HepG2 (cell line): ENCODE measurements around the gene TMEM107. TPM values are rescaled to one million over a fixed set of nuclear protein-coding genes. Genes with fewer than 3 reads are reported as not detected.

ENCODE experiments used
- ATF6 ChIP-seq: sonication (generic); formaldehyde crosslinking; conservative IDR thresholded peaks from 2 replicates; pipeline ENCODE4 v1.4.0; 2020; ENCODE audit warnings: missing genetic modification reagents
- CHCHD3 ChIP-seq: sonication (generic); formaldehyde crosslinking; IDR thresholded peaks from 2 replicates; pipeline ENCODE4 v1.8.0; 2022; ENCODE audit warnings: mild to moderate bottlenecking, missing genetic modification reagents, moderate library complexity
- E2F2 ChIP-seq: sonication (generic); formaldehyde crosslinking; IDR thresholded peaks from 2 replicates; pipeline ENCODE4 v1.4.0; 2020; ENCODE audit warnings: missing genetic modification reagents, borderline replicate concordance
- FOXO1 ChIP-seq: sonication (generic); formaldehyde crosslinking; IDR thresholded peaks from 2 replicates; pipeline ENCODE4 v1.4.0; 2020; ENCODE audit warnings: missing genetic modification reagents
- HOXA7 ChIP-seq: sonication (generic); formaldehyde crosslinking; IDR thresholded peaks from 2 replicates; pipeline ENCODE4 v1.8.1; 2022; ENCODE audit warnings: mild to moderate bottlenecking, missing genetic modification reagents, moderate library complexity
- MLX ChIP-seq: IDR thresholded peaks from 2 replicates; pipeline ENCODE4 v1.6.1; 2016
- NFKB2 ChIP-seq: sonication (generic); formaldehyde crosslinking; IDR thresholded peaks from 2 replicates; pipeline ENCODE4 v1.4.0; 2020; ENCODE audit warnings: missing genetic modification reagents, borderline replicate concordance
- NFRKB ChIP-seq: fragments of 450-650 bp; IDR thresholded peaks from 2 replicates; pipeline ENCODE4 v1.6.1; 2017
- PRPF4 ChIP-seq: fragments of 200-400 bp; formaldehyde crosslinking; IDR thresholded peaks from 2 replicates; pipeline ENCODE4 v1.6.1; 2016; ENCODE audit warnings: low read length, low read depth; ENCODE audit not compliant: poor library complexity, severe bottlenecking
- RFXANK ChIP-seq: IDR thresholded peaks from 2 replicates; pipeline ENCODE4 v1.6.1; 2016
- SCMH1 ChIP-seq: sonication (generic); formaldehyde crosslinking; IDR thresholded peaks from 2 replicates; pipeline ENCODE4 v1.9.0; 2021; ENCODE audit warnings: missing genetic modification reagents, mild to moderate bottlenecking, borderline replicate concordance
- SIX1 ChIP-seq: sonication (generic); formaldehyde crosslinking; IDR thresholded peaks from 2 replicates; pipeline ENCODE4 v1.4.0; 2020; ENCODE audit warnings: missing genetic modification reagents, borderline replicate concordance
- SMAD9 ChIP-seq: sonication (generic); formaldehyde crosslinking; IDR thresholded peaks from 2 replicates; pipeline ENCODE4 v1.5.1; 2020; ENCODE audit warnings: mild to moderate bottlenecking, missing genetic modification reagents
- SOX13 ChIP-seq, 3 experiments: fragments of 450-650 bp in 1 of 3; sonication (generic) in 1 of 3; formaldehyde crosslinking in 1 of 3; IDR thresholded peaks in 2 of 3; conservative IDR thresholded peaks in 1 of 3; 2 replicates each; pipeline versions ENCODE4 v1.5.0 to v1.6.1; 2016 to 2020; ENCODE audit warnings: antibody characterized with exemption in 1 of 3, mild to moderate bottlenecking in 1 of 3, missing compliant biosample characterization in 1 of 3, missing genetic modification reagents in 1 of 3, moderate library complexity in 1 of 3
- TFE3 ChIP-seq: IDR thresholded peaks from 2 replicates; pipeline ENCODE4 v1.6.1; 2016
- ZNF180 ChIP-seq: sonication (generic); formaldehyde crosslinking; IDR thresholded peaks from 2 replicates; pipeline ENCODE4 v1.4.0; 2020; ENCODE audit warnings: low read depth, missing genetic modification reagents, borderline replicate concordance
- ZNF33A ChIP-seq: sonication (generic); formaldehyde crosslinking; IDR thresholded peaks from 2 replicates; pipeline ENCODE4 v1.5.1; 2020; ENCODE audit warnings: missing genetic modification reagents, mild to moderate bottlenecking, moderate library complexity, borderline replicate concordance
- ZNF589 ChIP-seq: sonication (generic); formaldehyde crosslinking; conservative IDR thresholded peaks from 2 replicates; pipeline ENCODE4 v1.8.0; 2022; ENCODE audit warnings: mild to moderate bottlenecking, moderate library complexity, missing genetic modification reagents
- ZNF607 ChIP-seq: sonication (generic); formaldehyde crosslinking; IDR thresholded peaks from 2 replicates; pipeline ENCODE4 v1.5.1; 2020; ENCODE audit warnings: missing genetic modification reagents, mild to moderate bottlenecking, borderline replicate concordance
- ZNF75D ChIP-seq: sonication (generic); formaldehyde crosslinking; IDR thresholded peaks from 2 replicates; pipeline ENCODE4 v1.8.1; 2023; ENCODE audit warnings: missing genetic modification reagents, mild to moderate bottlenecking, borderline replicate concordance
- ZNF782 ChIP-seq: sonication (generic); formaldehyde crosslinking; IDR thresholded peaks from 2 replicates; pipeline ENCODE4 v1.4.0; 2020; ENCODE audit warnings: missing genetic modification reagents, mild to moderate bottlenecking, borderline replicate concordance
- ZNF784 ChIP-seq: sonication (generic); formaldehyde crosslinking; IDR thresholded peaks from 2 replicates; pipeline ENCODE4 v1.5.1; 2020; ENCODE audit warnings: missing genetic modification reagents, mild to moderate bottlenecking, borderline replicate concordance
- polyA plus RNA-seq, 8 experiments: library from polyadenylated mRNA; depleted of rRNA in 3 of 8; stranded (reverse) in 7 of 8; unstranded in 1 of 8; fragments of >200 nt; fragmentation: Illumina TruSeq in 4 of 8; extraction: Trizol in 4 of 8; gene quantifications; 2 replicates each; pipeline versions ENCODE4 v1.2.1 to v1.2.3, GENCODE V29; 2011 to 2016; ENCODE audit warnings: low read depth in 4 of 8, missing spikeins in 1 of 8, mixed read lengths in 1 of 8; ENCODE audit not compliant: insufficient read depth in 1 of 8
- total RNA-seq, 5 experiments: library from RNA; depleted of rRNA; stranded (reverse); fragments of >200 nt; fragmentation: Illumina TruSeq; extraction: Trizol; gene quantifications; 2 replicates each; pipeline ENCODE4 v1.2.3, GENCODE V29; 2016; ENCODE audit warnings: low read depth in 1 of 5

TMEM107 gene
- total and polyA plus RNA-seq, 2 of the 13 experiments (the other 11 are each of a cell fraction or from before 2014, with no cell fraction given): 7.2 to 15.3 TPM

- TF ChIP-seq SCMH1 (CRISPR knock-in tag): no peak
- no peak for TF ChIP-seq SOX13 (IDR thresholded peaks at IDR 0.05)
- peak in 1 of 2 experiments; percentile 48; a peak in 1 of 4 replicates for TF ChIP-seq SOX13 (CRISPR knock-in tag; conservative IDR thresholded peaks at IDR 0.05 in 1 of 2, IDR thresholded peaks at IDR 0.05 in 1 of 2)
- TF ChIP-seq ZNF784: no peak
- TF ChIP-seq RFXANK: no peak
- TF ChIP-seq PRPF4: no peak
- TF ChIP-seq SIX1 (CRISPR knock-in tag): 0 out of 2 replicates have a peak, but pooled peaks have one; percentile 60
- TF ChIP-seq ZNF607 (CRISPR knock-in tag): peak; percentile 42; the same call in 1 of the 2 replicates
- TF ChIP-seq TFE3 (CRISPR knock-in tag): 0 out of 2 replicates have a peak, but pooled peaks have one; percentile 11
- 0 out of 2 replicates have a peak, but pooled peaks have one; percentile 0 for TF ChIP-seq ATF6 (CRISPR knock-in tag)
- TF ChIP-seq NFRKB: no peak
- TF ChIP-seq CHCHD3 (CRISPR knock-in tag): no peak
- TF ChIP-seq ZNF782: no peak
- TF ChIP-seq NFKB2: no peak
- TF ChIP-seq HOXA7 (CRISPR knock-in tag): no peak
- no peak for TF ChIP-seq ZNF33A (CRISPR knock-in tag)
- TF ChIP-seq E2F2 (CRISPR knock-in tag): no peak
- no peak for TF ChIP-seq SMAD9
- TF ChIP-seq FOXO1 (CRISPR knock-in tag): peak; percentile 8
- TF ChIP-seq ZNF180 (CRISPR knock-in tag): 0 out of 2 replicates have a peak, but pooled peaks have one; percentile 13
- TF ChIP-seq ZNF589 (CRISPR knock-in tag): no peak
- no peak for TF ChIP-seq ZNF75D
- TF ChIP-seq MLX (CRISPR knock-in tag): peak; percentile 59; the same call in 1 of the 2 replicates
Measured at GRCh38 chr17:8187517-8188262, 11.5 kb upstream of the TMEM107 start (continued).
